Measurements from ENCODE around the gene TFF1.

The TFF1 gene

GRCh38 chr21:42398436-42399028 is 32.2 kb upstream of the TFF1 start:
- no peak for DNase-seq

GRCh38 chr21:42397746-42398394 is 31.5 kb upstream of the TFF1 start:
- no peak for DNase-seq

- no peak for DNase-seq
These were observed 30.7 kb upstream of the TFF1 start for GRCh38 chr21:42396799-42397745.

- DNase-seq: no peak
These were observed 29.7 kb upstream of the TFF1 start, which contains the start of gene TMPRSS3 for GRCh38 chr21:42395905-42396651. TSS of gene TMPRSS3 (minus strand) at chr21:42396052. CDS start at chr21:42395417, 635 bp downstream.

- no peak for DNase-seq
These were observed 29.0 kb upstream of the TFF1 start for GRCh38 chr21:42395302-42395701.

GRCh38 chr21:42393443-42393950 is 27.2 kb upstream of the TFF1 start:
- DNase-seq: no peak

- no peak for DNase-seq
These were observed 26.6 kb upstream of the TFF1 start for GRCh38 chr21:42392731-42393442.

GRCh38 chr21:42391297-42391696 is 25.0 kb upstream of the TFF1 start:
- no peak for DNase-seq

GRCh38 chr21:42390696-42391095 is 24.4 kb upstream of the TFF1 start:
- DNase-seq: no peak

GRCh38 chr21:42390193-42390592 is 23.9 kb upstream of the TFF1 start:
- no peak for DNase-seq

- no peak for DNase-seq
These were observed 23.1 kb upstream of the TFF1 start for GRCh38 chr21:42389449-42389835.

- DNase-seq: no peak
These were observed 22.6 kb upstream of the TFF1 start for GRCh38 chr21:42388740-42389448.

- DNase-seq: no peak
These were observed 21.6 kb upstream of the TFF1 start for GRCh38 chr21:42387843-42388340.

- no peak for DNase-seq
These were observed 20.8 kb upstream of the TFF1 start for GRCh38 chr21:42387164-42387563.

- no peak for DNase-seq
These were observed 19.8 kb upstream of the TFF1 start for GRCh38 chr21:42386034-42386591.

GRCh38 chr21:42385619-42386018 is 19.3 kb upstream of the TFF1 start:
- no peak for DNase-seq

GRCh38 chr21:42384989-42385388 is 18.7 kb upstream of the TFF1 start:
- no peak for DNase-seq

GRCh38 chr21:42384156-42384945 is 18.0 kb upstream of the TFF1 start:
- no peak for DNase-seq

GRCh38 chr21:42383331-42383730 is 17.0 kb upstream of the TFF1 start:
- DNase-seq: no peak

GRCh38 chr21:42382915-42383314 is 16.6 kb upstream of the TFF1 start:
- no peak for DNase-seq
